Parathyroid adenoma (tissue), 2 donors: ENCODE measurements around the gene PKLR.

ENCODE experiments used
- H2AFZ ChIP-seq: fragments of 300-600 bp; sonication (generic); one replicate; pipeline ENCODE4 v1.7.0; 2017; ENCODE audit warnings: antibody characterized with exemption, mild to moderate bottlenecking
- H3K27ac ChIP-seq: fragments of 300-600 bp; sonication (generic); one replicate; pipeline ENCODE4 v1.7.0; 2017
- H3K27me3 ChIP-seq: fragments of 300-600 bp; sonication (generic); one replicate; pipeline ENCODE4 v1.7.0; 2017; ENCODE audit warnings: low read length; ENCODE audit not compliant: control insufficient read depth, insufficient read depth
- H3K36me3 ChIP-seq: fragments of 300-600 bp; sonication (generic); one replicate; pipeline ENCODE4 v1.7.0; 2017; ENCODE audit warnings: low read length; ENCODE audit not compliant: control insufficient read depth, insufficient read depth
- H3K4me1 ChIP-seq: fragments of 300-600 bp; sonication (generic); one replicate; pipeline ENCODE4 v1.7.0; 2017; ENCODE audit warnings: control low read depth
- H3K4me2 ChIP-seq: fragments of 300-600 bp; sonication (generic); one replicate; pipeline ENCODE4 v1.7.0; 2017; ENCODE audit warnings: low read length
- H3K4me3 ChIP-seq: fragments of 300-600 bp; sonication (generic); one replicate; pipeline ENCODE4 v1.7.0; 2017; ENCODE audit warnings: low read depth, low read length
- H3K79me2 ChIP-seq: fragments of 300-600 bp; sonication (generic); one replicate; pipeline ENCODE4 v1.7.0; 2017; ENCODE audit warnings: control low read depth
- H3K9ac ChIP-seq: fragments of 300-600 bp; sonication (generic); one replicate; pipeline ENCODE4 v1.7.0; 2017; ENCODE audit warnings: mild to moderate bottlenecking
- H3K9me3 ChIP-seq: fragments of 300-600 bp; sonication (generic); one replicate; pipeline ENCODE4 v1.7.0; 2017; ENCODE audit warnings: low read length; ENCODE audit not compliant: control insufficient read depth
- TF ChIP-seq, protein P1 (sequence below): fragments of 300-600 bp; sonication (generic); IDR thresholded peaks from one replicate; pipeline ENCODE4 v1.7.0; 2017; ENCODE audit warnings: antibody characterized with exemption, mild to moderate bottlenecking
- donor health status: primary hyperparathyroidism.

PKLR gene

DNA sequence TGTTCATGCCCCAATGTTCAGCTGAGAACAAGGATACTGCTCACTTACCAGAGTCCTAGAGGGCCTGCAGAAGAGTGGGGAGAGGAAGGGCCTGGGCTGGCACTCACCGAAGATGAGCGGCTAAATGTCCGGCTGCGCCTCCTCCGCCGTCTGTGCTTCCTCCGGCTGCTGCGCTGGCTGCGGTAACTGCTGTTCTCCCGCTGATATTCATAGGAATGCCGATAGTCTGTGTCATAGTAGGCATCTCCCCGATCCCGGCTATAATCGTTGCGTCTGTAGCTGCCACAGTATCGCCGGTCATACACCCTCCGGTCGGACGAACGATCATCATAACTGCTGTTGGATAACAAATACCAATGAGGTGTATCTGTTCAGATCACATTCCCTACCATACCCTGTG is 31.9 kb downstream of the PKLR start:
- Histone ChIP-seq H3K9ac (no peak overlapping the region), H3K4me2 (no peak overlapping the region), H3K79me2 (peaks cover 5% of the 10 kb centered on the region), H3K27ac (no peak overlapping the region), H3K36me3 (no peaks in the 10 kb centered on the region), H3K4me3 (no peak overlapping the region), H3K4me1 (peaks cover 4% of the 10 kb centered on the region), H3K27me3 (no peaks in the 10 kb centered on the region), H3K9me3 (no peaks in the 10 kb centered on the region), H2AFZ (no peak overlapping the region)
- TF ChIP-seq, protein P1, sequence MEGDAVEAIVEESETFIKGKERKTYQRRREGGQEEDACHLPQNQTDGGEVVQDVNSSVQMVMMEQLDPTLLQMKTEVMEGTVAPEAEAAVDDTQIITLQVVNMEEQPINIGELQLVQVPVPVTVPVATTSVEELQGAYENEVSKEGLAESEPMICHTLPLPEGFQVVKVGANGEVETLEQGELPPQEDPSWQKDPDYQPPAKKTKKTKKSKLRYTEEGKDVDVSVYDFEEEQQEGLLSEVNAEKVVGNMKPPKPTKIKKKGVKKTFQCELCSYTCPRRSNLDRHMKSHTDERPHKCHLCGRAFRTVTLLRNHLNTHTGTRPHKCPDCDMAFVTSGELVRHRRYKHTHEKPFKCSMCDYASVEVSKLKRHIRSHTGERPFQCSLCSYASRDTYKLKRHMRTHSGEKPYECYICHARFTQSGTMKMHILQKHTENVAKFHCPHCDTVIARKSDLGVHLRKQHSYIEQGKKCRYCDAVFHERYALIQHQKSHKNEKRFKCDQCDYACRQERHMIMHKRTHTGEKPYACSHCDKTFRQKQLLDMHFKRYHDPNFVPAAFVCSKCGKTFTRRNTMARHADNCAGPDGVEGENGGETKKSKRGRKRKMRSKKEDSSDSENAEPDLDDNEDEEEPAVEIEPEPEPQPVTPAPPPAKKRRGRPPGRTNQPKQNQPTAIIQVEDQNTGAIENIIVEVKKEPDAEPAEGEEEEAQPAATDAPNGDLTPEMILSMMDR = no peak

DNA sequence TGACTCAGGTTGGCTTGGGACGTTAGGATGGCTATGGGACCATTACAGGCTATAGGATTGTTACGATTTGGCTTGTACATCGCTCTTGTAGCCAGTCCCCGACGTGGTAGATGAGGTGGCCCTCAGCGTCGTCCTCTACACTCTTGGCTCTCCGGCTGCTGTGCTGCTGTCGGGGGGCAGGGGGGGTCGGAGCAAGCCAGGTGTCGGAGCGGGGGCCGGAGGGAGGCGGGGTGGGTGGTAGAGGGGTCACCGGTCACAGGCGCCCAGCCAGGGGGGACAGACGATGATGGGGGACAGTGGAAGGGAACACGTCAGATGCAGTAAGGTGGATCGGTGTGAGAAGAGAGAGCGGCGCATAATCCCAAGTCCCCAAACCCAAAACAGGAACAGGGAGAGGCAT is 32.6 kb downstream of the PKLR start:
- no peak overlapping the region for H3K27ac ChIP-seq
- H2AFZ ChIP-seq = no peak overlapping the region
- no peaks in the 10 kb centered on the region for H3K36me3 ChIP-seq
- H3K9ac ChIP-seq = no peak overlapping the region
- peaks cover 5% of the 10 kb centered on the region for H3K79me2 ChIP-seq
- H3K4me3 ChIP-seq = no peak overlapping the region
- no peaks in the 10 kb centered on the region for H3K27me3 ChIP-seq
- TF ChIP-seq, protein P1 = no peak
- H3K4me1 ChIP-seq = peaks cover 4% of the 10 kb centered on the region
- no peak overlapping the region for H3K4me2 ChIP-seq
- H3K9me3 ChIP-seq = no peaks in the 10 kb centered on the region

DNA sequence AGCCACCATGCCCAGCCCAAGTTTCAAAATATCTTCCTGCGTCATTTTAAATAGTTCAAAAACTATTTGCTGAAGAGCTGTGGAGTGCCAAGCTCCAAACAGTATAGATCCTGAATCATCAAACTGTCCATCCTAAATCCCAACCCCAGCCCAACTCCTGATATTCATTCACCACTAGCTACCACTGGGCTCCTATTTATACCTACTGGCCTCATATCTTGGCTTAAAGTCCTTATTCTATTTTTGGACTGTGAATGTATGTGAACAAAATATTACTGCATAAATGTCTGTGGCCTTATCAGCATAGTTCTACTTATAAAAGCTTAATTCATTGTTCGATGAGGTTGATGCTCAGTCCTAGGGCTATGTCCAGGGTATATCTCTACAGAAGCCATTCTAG is 33.9 kb downstream of the PKLR start:
- H3K27ac ChIP-seq = no peak overlapping the region
- TF ChIP-seq, protein P1 = no peak
- H3K4me1 ChIP-seq = peaks cover 4% of the 10 kb centered on the region
- H3K9ac ChIP-seq = no peak overlapping the region
- H2AFZ ChIP-seq = no peak overlapping the region
- H3K36me3 ChIP-seq = no peaks in the 10 kb centered on the region
- H3K27me3 ChIP-seq = no peaks in the 10 kb centered on the region
- no peaks in the 10 kb centered on the region for H3K9me3 ChIP-seq
- no peak overlapping the region for H3K4me2 ChIP-seq
- H3K4me3 ChIP-seq = no peak overlapping the region
- peaks cover 2% of the 10 kb centered on the region for H3K79me2 ChIP-seq

DNA sequence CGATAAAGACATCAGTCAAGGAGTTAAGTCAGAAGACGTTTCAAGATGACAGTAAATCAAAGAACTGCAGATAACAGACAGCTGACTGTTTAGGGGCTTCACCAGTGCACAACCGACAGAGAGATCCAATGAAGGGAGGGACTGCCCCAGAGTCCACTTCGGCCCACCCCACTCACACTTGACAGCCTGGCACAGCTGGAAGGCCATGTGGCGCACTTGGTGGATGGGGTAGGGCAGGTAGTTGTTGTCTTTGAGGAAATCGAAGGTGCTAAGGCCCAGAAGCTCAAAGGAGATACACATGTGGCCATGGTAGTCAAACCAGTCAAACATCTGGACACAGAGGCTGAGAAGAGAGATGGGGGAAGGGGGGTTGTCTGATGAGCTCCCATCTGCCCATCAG is 34.7 kb downstream of the PKLR start:
- Histone ChIP-seq H3K4me1 (peaks cover 2% of the 10 kb centered on the region), H3K36me3 (no peaks in the 10 kb centered on the region), H3K79me2 (peaks cover 2% of the 10 kb centered on the region), H3K4me2 (no peak overlapping the region), H3K27me3 (no peaks in the 10 kb centered on the region), H3K9me3 (no peaks in the 10 kb centered on the region), H2AFZ (no peak overlapping the region), H3K27ac (no peak overlapping the region), H3K4me3 (no peak overlapping the region), H3K9ac (no peak overlapping the region)
- TF ChIP-seq, protein P1 = no peak

DNA sequence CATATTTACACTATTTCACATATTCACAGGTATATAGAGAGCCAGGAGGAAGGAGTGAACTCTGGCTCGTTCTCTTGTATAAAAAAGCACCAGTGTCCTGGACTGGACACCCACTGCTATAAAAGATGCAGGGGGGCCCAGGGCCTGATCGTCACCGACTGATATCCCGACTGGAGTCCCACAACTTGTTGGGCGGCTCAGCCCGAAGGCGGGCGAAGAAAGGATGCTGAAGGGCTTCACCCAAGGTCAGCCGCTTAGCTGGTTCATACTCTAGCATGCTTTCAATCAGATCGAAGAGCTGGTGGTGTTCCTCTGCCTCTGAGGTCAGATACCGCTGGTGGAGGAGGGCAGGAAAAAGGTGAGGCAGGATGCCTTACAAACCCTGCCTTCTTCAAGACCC is 38.2 kb downstream of the PKLR start:
- no peaks in the 10 kb centered on the region for H3K36me3 ChIP-seq
- no peak overlapping the region for H3K4me3 ChIP-seq
- no peak overlapping the region for H2AFZ ChIP-seq
- no peak overlapping the region for H3K27ac ChIP-seq
- TF ChIP-seq, protein P1 = no peak
- no peak overlapping the region for H3K4me2 ChIP-seq
- H3K4me1 ChIP-seq = no peaks in the 10 kb centered on the region
- no peak overlapping the region for H3K9ac ChIP-seq
- H3K27me3 ChIP-seq = no peaks in the 10 kb centered on the region
- no peaks in the 10 kb centered on the region for H3K79me2 ChIP-seq
- no peaks in the 10 kb centered on the region for H3K9me3 ChIP-seq
